CD4-positive, alpha-beta T cell treated with Interleukin-6 for 4 hours (primary cell): ENCODE results near the gene MAPK11.

Experiments
- DNase-seq: peaks from one replicate; pipeline ENCODE4 v3.0.0-alpha.2; 2020; ENCODE audit warnings: mixed read lengths

The MAPK11 gene

GRCh38 chr22:50293441-50294318 lies 23.5 kb upstream of the MAPK11 start:
- DNase-seq: no peak

- DNase-seq: no peak
Measured at GRCh38 chr22:50292643-50293440, 22.7 kb upstream of the MAPK11 start.

- DNase-seq: no peak
Measured at GRCh38 chr22:50289942-50290630, 19.9 kb upstream of the MAPK11 start.

GRCh38 chr22:50289151-50289941 lies 19.2 kb upstream of the MAPK11 start:
- no peak for DNase-seq

GRCh38 chr22:50287731-50288130 lies 17.6 kb upstream of the MAPK11 start:
- no peak for DNase-seq

- DNase-seq: no peak
Measured at GRCh38 chr22:50286701-50287318, 16.6 kb upstream of the MAPK11 start.

GRCh38 chr22:50286275-50286674 lies 16.1 kb upstream of the MAPK11 start:
- DNase-seq: no peak

GRCh38 chr22:50285568-50286229 lies 15.5 kb upstream of the MAPK11 start:
- DNase-seq: no peak

GRCh38 chr22:50284479-50284878 lies 14.3 kb upstream of the MAPK11 start:
- DNase-seq: no peak

- DNase-seq: no peak
Measured at GRCh38 chr22:50283821-50284220, 13.6 kb upstream of the MAPK11 start.

- DNase-seq: no peak
Measured at GRCh38 chr22:50282361-50283155, 12.4 kb upstream of the MAPK11 start.

GRCh38 chr22:50281957-50282356 lies 11.8 kb upstream of the MAPK11 start:
- no peak for DNase-seq

- DNase-seq: no peak
Measured at GRCh38 chr22:50281384-50281760, 11.2 kb upstream of the MAPK11 start.

GRCh38 chr22:50280708-50281383 lies 10.7 kb upstream of the MAPK11 start:
- no peak for DNase-seq

GRCh38 chr22:50280022-50280707 lies 10.0 kb upstream of the MAPK11 start:
- no peak for DNase-seq

- DNase-seq: no peak
Measured at GRCh38 chr22:50278956-50279619, 8.9 kb upstream of the MAPK11 start.

- DNase-seq: no peak
Measured at GRCh38 chr22:50278461-50278860, 8.3 kb upstream of the MAPK11 start.

GRCh38 chr22:50277761-50278160 lies 7.6 kb upstream of the MAPK11 start:
- no peak for DNase-seq

- DNase-seq: peak; percentile 59
Measured at GRCh38 chr22:50276143-50276542, 6.0 kb upstream of the MAPK11 start.
